OCI-LY1 (cell line): Measurements from ENCODE around the gene CTF1.

ENCODE experiments used
- EZH2 ChIP-seq: fragments of 200-600 bp; sonication (generic), shearing (Covaris generic); IDR thresholded peaks from 2 replicates; pipeline ENCODE4 v1.8.0; 2017; ENCODE audit warnings: borderline replicate concordance, mixed run types, mild to moderate bottlenecking, antibody characterized with exemption, low read length, moderate library complexity, mixed read lengths
- TF ChIP-seq, protein P1 (sequence below): fragments of 200-600 bp; sonication (generic), shearing (Covaris generic); IDR thresholded peaks from 2 replicates; pipeline ENCODE4 v1.5.1; 2017; ENCODE audit warnings: mild to moderate bottlenecking, antibody characterized with exemption, low read length, moderate library complexity, mixed read lengths

- TF ChIP-seq, protein P1, sequence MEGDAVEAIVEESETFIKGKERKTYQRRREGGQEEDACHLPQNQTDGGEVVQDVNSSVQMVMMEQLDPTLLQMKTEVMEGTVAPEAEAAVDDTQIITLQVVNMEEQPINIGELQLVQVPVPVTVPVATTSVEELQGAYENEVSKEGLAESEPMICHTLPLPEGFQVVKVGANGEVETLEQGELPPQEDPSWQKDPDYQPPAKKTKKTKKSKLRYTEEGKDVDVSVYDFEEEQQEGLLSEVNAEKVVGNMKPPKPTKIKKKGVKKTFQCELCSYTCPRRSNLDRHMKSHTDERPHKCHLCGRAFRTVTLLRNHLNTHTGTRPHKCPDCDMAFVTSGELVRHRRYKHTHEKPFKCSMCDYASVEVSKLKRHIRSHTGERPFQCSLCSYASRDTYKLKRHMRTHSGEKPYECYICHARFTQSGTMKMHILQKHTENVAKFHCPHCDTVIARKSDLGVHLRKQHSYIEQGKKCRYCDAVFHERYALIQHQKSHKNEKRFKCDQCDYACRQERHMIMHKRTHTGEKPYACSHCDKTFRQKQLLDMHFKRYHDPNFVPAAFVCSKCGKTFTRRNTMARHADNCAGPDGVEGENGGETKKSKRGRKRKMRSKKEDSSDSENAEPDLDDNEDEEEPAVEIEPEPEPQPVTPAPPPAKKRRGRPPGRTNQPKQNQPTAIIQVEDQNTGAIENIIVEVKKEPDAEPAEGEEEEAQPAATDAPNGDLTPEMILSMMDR = no peak
- TF ChIP-seq EZH2 = no peak
These were observed 26.1 kb downstream of the CTF1 start for GRCh38 chr16:30922420-30922959.
